GM12878 (cell line): ENCODE data around the gene OR52E1. TPM values are rescaled to one million over a fixed set of nuclear protein-coding genes. Genes with fewer than 3 reads are reported as not detected.

Source experiments
- ATAC-seq: fragments of 200-7000 bp; cut with Tn5 transposase; 3 replicates; pipeline ENCODE4 v1.9.1; 2020; ENCODE audit warnings: mild to moderate bottlenecking, moderate library complexity
- BruUV-seq: library from RNA; stranded (reverse); fragments of 400-500 nt; replicated peaks from 2 replicates; lab custom pipeline; 2021; lab: Mats Ljungman, UMichigan
- CTCF ChIA-PET: fragments of 300-600 bp; sonication (Branson Sonifier 250); formaldehyde crosslinking; extraction: SDS; loops from one replicate; lab custom pipeline; 2021; ENCODE audit warnings: inconsistent platforms; lab: Yijun Ruan, JAX
- POLR2A ChIA-PET: fragments of 350-600 bp; formaldehyde crosslinking; extraction: SDS; loops from one replicate; lab custom pipeline; 2021; ENCODE audit warnings: inconsistent platforms; lab: Charles Lee
- RAD21 ChIA-PET: fragments of 300-600 bp; sonication (Branson Sonifier 250); formaldehyde crosslinking; loops from one replicate; lab custom pipeline; 2023; ENCODE audit warnings: antibody characterized with exemption; ENCODE audit not compliant: unreplicated experiment; lab: Charles Lee
- SMC1A ChIA-PET: fragments of 300-600 bp; sonication (Branson Sonifier 250); formaldehyde crosslinking; loops from one replicate; lab custom pipeline; 2023; ENCODE audit not compliant: unreplicated experiment, uncharacterized antibody; lab: Charles Lee
- DNase-seq: peaks from one replicate; pipeline ENCODE4 v3.0.0-alpha.2; 2011; ENCODE audit warnings: low read depth, low spot score
- FAIRE-seq: peaks from 3 replicates; lab custom pipeline; 2011; peaks lifted over from hg19 to GRCh38; lab: Jason Lieb, UNC
- H2AFZ ChIP-seq: 2 replicates; pipeline ENCODE4 v1.6.0; 2011; ENCODE audit warnings: low read depth, low read length, control low read depth; ENCODE audit not compliant: control insufficient read depth
- H3K27ac ChIP-seq: 2 replicates; pipeline ENCODE4 v1.5.1; 2011; ENCODE audit warnings: control low read depth; ENCODE audit not compliant: control insufficient read depth, insufficient read depth
- H3K27me3 ChIP-seq, 2 experiments: replicated peaks in 1 of 2; 2 replicates each; pipeline versions ENCODE4 v1.6.0 to v1.6.1; 2011; ENCODE audit warnings: low read length in 1 of 2; ENCODE audit not compliant: control insufficient read depth in 2 of 2, insufficient read depth in 2 of 2
- H3K36me3 ChIP-seq, 2 experiments: 2 replicates each; pipeline ENCODE4 v1.5.1; 2011; ENCODE audit warnings: low read length in 1 of 2; ENCODE audit not compliant: control insufficient read depth in 2 of 2, insufficient read depth in 2 of 2
- H3K4me1 ChIP-seq: 2 replicates; pipeline ENCODE4 v1.6.1; 2011; ENCODE audit warnings: mild to moderate bottlenecking, low read length, moderate library complexity, mixed read lengths; ENCODE audit not compliant: control insufficient read depth, insufficient read depth
- H3K4me2 ChIP-seq: 2 replicates; pipeline ENCODE4 v1.6.0; 2011; ENCODE audit warnings: control low read depth; ENCODE audit not compliant: control insufficient read depth, insufficient read depth
- H3K4me3 ChIP-seq: fragments of 200-600 bp; sonication (generic); 2 replicates; pipeline ENCODE4 v1.5.1; 2016
- H3K79me2 ChIP-seq: 2 replicates; pipeline ENCODE4 v1.6.0; 2011; ENCODE audit warnings: low read length; ENCODE audit not compliant: control insufficient read depth, insufficient read depth
- H3K9ac ChIP-seq: 2 replicates; pipeline ENCODE4 v1.8.0; 2011; ENCODE audit warnings: low read length, control low read depth, mixed read lengths; ENCODE audit not compliant: control insufficient read depth, insufficient read depth
- H3K9me3 ChIP-seq: replicated peaks from 3 replicates; pipeline ENCODE4 v1.5.1; 2011; ENCODE audit warnings: mild to moderate bottlenecking, low read length; ENCODE audit not compliant: control insufficient read depth, insufficient read depth
- H4K20me1 ChIP-seq: 2 replicates; pipeline ENCODE4 v1.6.0; 2011; ENCODE audit not compliant: control insufficient read depth, insufficient read depth
- BCL11A ChIP-seq: IDR thresholded peaks from 2 replicates; pipeline ENCODE4 v1.6.1; 2011; ENCODE audit warnings: low read depth, low read length
- CREB1 ChIP-seq: IDR thresholded peaks from 2 replicates; pipeline ENCODE4 v1.6.1; 2012; ENCODE audit warnings: low read depth, mild to moderate bottlenecking, inconsistent platforms
- CREM ChIP-seq: IDR thresholded peaks from 2 replicates; pipeline ENCODE4 v1.6.1; 2014; ENCODE audit warnings: antibody characterized with exemption, low read depth
- E2F4 ChIP-seq: IDR thresholded peaks from 2 replicates; pipeline ENCODE4 v1.6.1; 2012; ENCODE audit warnings: low read depth, low read length, improper control_type of control experiment
- E2F8 ChIP-seq: fragments of 450-650 bp; IDR thresholded peaks from 2 replicates; pipeline ENCODE4 v1.6.1; 2018; ENCODE audit warnings: mild to moderate bottlenecking, low read depth, moderate library complexity; ENCODE audit not compliant: partially characterized antibody
- FOS ChIP-seq: IDR thresholded peaks from 3 replicates; pipeline ENCODE4 v1.6.1; 2011; ENCODE audit warnings: borderline replicate concordance; ENCODE audit not compliant: insufficient read length; ENCODE audit errors: extremely low read depth
- NFYA ChIP-seq: IDR thresholded peaks from 2 replicates; pipeline ENCODE4 v1.6.1; 2011; ENCODE audit warnings: low read depth, mild to moderate bottlenecking, low read length, improper control_type of control experiment, borderline replicate concordance
- NKRF ChIP-seq: fragments of 450-650 bp; conservative IDR thresholded peaks from 2 replicates; pipeline ENCODE4 v1.6.1; 2017; ENCODE audit warnings: mild to moderate bottlenecking, moderate library complexity
- PKNOX1 ChIP-seq: fragments of 450-650 bp; IDR thresholded peaks from 2 replicates; pipeline ENCODE4 v1.6.1; 2016; ENCODE audit warnings: mild to moderate bottlenecking
- PRDM15 ChIP-seq: fragments of 450-650 bp; formaldehyde crosslinking; IDR thresholded peaks from 2 replicates; pipeline ENCODE4 v1.4.0; 2020; ENCODE audit warnings: mild to moderate bottlenecking, moderate library complexity
- ZNF384 ChIP-seq: IDR thresholded peaks from 2 replicates; pipeline ENCODE4 v1.6.1; 2012; ENCODE audit warnings: low read depth, mild to moderate bottlenecking, low read length, improper control_type of control experiment, borderline replicate concordance
- ZSCAN29 ChIP-seq: fragments of 450-650 bp; IDR thresholded peaks from 2 replicates; pipeline ENCODE4 v1.6.1; 2017; ENCODE audit warnings: mild to moderate bottlenecking, moderate library complexity
- in situ Hi-C: fragments of 300-500 bp; cut with MboI; formaldehyde crosslinking; loops from 9 replicates; pipeline ENCODE4 v1.14.3; 2018; ENCODE audit warnings: mixed read lengths
- intact Hi-C: fragments of 100-400 bp; cut with micrococcal nuclease; formaldehyde crosslinking; loops from one replicate; pipeline ENCODE4 v1.14.2; 2022; ENCODE audit not compliant: unreplicated experiment
- polyA plus RNA-seq, 11 experiments: library from polyadenylated mRNA; depleted of rRNA in 4 of 11; unstranded in 6 of 11; stranded (reverse) in 5 of 11; fragments of >200 nt; fragmentation: Nextera tagmentation in 4 of 11; fragmentation: Illumina TruSeq in 1 of 11; extraction: Ambion mirVana in 4 of 11; extraction: Trizol in 1 of 11; gene quantifications; 1 replicate in 1 of 11; 2 replicates in 10 of 11; pipeline versions ENCODE4 v1.2.1 to v1.2.3, GENCODE V29; 2011 to 2016; ENCODE audit warnings: inconsistent platforms in 2 of 11, missing spikeins in 2 of 11, low read depth in 1 of 11
- total RNA-seq, 4 experiments: library from RNA; depleted of rRNA in 3 of 4; stranded (reverse); fragments of >200 nt in 3 of 4; fragmentation: Illumina TruSeq in 1 of 4; extraction: Trizol in 1 of 4; gene quantifications; 2 replicates each; pipeline versions ENCODE4 v1.2.1 to v1.2.3, GENCODE V29; 2013 to 2021

The OR52E1 gene
- total and polyA plus RNA-seq, 10 of the 15 experiments (the other 5 are each of a cell fraction or from before 2014, with no cell fraction given): not detected

- Histone ChIP-seq H3K9ac (no peak overlapping the region), H3K79me2 (no peaks in the 10 kb centered on the region), H3K27me3 (no peaks in the 10 kb centered on the region), H3K4me2 (no peak overlapping the region), H3K9me3 (no peaks in the 10 kb centered on the region), H3K4me1 (no peaks in the 10 kb centered on the region), H4K20me1 (no peaks in the 10 kb centered on the region), H3K27ac (no peak overlapping the region), H2AFZ (no peak overlapping the region), H3K4me3 (no peak overlapping the region), H3K36me3 (no peaks in the 10 kb centered on the region)
- intact Hi-C loops: no loop called here
- no TSS peak for BruUV-seq
- CTCF ChIA-PET: no interaction called here
- no peak for DNase-seq
- SMC1A ChIA-PET: interaction anchor here (1.4 kb wide), 1 partner anchor 28 kb away, joined by 3 read pairs; no protein-coding TSS in a partner anchor
- RAD21 ChIA-PET: no interaction called here
- no peak for FAIRE-seq
- ATAC-seq: no peak
- POLR2A ChIA-PET: no interaction called here
- in situ Hi-C loops: no loop called here
- TF ChIP-seq BCL11A: no peak
- no peak for TF ChIP-seq PKNOX1
- TF ChIP-seq ZNF384: no peak
- no peak for TF ChIP-seq NKRF
- no peak for TF ChIP-seq ZSCAN29
- TF ChIP-seq CREM: no peak
- TF ChIP-seq E2F4: no peak
- no peak for TF ChIP-seq PRDM15 (CRISPR knock-in tag)
- TF ChIP-seq FOS: no peak
- no peak for TF ChIP-seq CREB1
- no peak for TF ChIP-seq NFYA
- no peak for TF ChIP-seq E2F8
These were observed 19.2 kb downstream of the OR52E1 start for GRCh38 chr11:5088556-5088955.
